Measurements from ENCODE around the gene RNF223.
"Not testable (repeated sequence)": the region's sequence is repeated elsewhere in the genome, so short reads cannot be mapped to it uniquely, and the experiment has no call there.

RNF223 gene

DNA sequence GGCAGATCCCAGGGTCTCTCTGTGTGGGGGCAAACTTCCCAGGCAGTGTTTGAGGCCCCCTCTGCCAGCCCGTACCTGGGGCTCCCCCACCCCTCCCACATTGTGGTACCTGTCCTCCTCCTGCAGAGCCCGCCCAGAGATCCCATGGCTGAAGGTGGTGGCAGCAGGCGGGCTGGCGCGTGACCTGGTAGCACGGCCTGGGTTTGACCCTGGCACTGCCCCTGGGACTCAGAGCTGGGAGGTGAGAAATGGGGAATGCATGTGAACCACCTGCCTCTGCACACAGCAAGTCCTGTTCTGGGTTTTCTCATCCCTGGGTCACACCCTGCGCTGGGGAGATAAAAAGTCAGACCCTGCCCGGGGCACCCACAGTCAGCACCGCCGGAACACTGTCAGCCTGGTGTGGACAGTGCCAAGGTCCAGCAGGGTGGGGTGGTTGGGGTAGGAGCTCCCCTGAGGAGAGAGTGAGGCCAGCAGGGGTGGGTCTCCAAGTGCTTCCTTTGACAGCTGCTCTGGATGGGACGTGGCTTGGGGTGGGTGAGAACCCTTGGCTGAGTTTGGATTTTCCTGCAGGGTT, 42.4 kb downstream of the RNF223 start:
- in situ Hi-C loops (cut with MboI; ENCODE audit: low sequenced_read_pairs): no loop called here

DNA sequence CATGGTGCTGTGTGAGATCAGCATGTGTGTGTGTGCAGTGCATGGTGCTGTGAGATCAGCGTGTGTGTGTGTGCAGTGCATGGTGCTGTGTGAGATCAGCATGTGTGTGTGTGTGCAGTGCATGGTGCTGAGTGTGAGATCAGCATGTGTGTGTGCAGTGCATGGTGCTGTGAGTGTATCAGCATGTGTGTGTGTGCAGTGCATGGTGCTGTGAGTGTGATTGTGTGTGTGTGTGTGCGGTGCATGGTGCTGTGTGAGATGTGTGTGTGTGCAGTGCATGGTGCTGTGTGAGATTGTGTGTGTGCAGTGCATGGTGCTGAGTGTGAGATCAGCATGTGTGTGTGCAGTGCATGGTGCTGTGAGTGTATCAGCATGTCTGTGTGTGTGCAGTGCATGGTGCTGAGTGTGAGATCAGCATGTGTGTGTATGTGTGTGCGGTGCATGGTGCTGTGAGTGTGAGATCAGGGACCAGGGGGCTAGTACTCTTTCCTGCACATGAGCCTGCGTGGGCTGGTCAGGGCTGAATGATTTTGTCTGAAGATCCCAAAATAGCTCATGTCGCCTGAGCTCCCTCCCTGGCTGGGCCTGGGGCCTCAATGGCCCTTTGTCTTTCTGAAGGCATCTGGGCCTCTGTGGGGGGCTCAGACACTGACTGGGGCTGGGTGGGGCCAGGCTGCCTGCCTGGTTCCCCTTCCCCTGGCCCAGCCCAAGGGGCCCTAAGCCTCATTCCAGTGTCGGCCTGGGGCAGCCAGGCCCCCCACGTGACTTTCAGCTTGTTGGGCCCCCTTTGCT, 43.0 kb downstream of the RNF223 start:
- in situ Hi-C loops (cut with MboI; ENCODE audit: low sequenced_read_pairs): not testable (repeated sequence)

DNA sequence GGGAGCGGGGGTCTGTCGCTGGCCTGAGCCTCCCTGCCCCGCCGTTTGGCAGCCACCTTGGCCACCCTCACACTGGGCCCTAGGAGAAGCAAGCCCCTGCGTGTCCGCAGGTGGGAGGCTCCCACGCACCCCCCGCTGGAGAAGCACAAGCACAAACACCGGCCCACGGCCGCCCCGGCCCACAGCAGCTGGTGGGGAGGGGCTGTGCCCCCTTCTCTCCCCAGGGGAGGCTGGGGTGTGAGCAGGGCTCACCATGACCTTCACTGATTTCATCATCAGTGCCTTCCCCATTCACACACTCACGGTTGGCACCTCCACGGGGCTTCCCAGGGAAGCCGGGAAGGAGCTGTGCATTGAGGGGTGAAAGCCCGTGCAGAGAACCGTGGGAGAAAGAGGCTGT, 46.3 kb downstream of the RNF223 start:
- in situ Hi-C loops (cut with MboI; ENCODE audit: low sequenced_read_pairs): no loop called here

GRCh38 chr1:1026599-1027413, 47.3 kb downstream of the RNF223 start:
- in situ Hi-C loops (cut with MboI; ENCODE audit: low sequenced_read_pairs): no loop called here

- in situ Hi-C loops (cut with MboI; ENCODE audit: low sequenced_read_pairs): no loop called here
These were observed 48.4 kb downstream of the RNF223 start for GRCh38 chr1:1025730-1026129.

DNA sequence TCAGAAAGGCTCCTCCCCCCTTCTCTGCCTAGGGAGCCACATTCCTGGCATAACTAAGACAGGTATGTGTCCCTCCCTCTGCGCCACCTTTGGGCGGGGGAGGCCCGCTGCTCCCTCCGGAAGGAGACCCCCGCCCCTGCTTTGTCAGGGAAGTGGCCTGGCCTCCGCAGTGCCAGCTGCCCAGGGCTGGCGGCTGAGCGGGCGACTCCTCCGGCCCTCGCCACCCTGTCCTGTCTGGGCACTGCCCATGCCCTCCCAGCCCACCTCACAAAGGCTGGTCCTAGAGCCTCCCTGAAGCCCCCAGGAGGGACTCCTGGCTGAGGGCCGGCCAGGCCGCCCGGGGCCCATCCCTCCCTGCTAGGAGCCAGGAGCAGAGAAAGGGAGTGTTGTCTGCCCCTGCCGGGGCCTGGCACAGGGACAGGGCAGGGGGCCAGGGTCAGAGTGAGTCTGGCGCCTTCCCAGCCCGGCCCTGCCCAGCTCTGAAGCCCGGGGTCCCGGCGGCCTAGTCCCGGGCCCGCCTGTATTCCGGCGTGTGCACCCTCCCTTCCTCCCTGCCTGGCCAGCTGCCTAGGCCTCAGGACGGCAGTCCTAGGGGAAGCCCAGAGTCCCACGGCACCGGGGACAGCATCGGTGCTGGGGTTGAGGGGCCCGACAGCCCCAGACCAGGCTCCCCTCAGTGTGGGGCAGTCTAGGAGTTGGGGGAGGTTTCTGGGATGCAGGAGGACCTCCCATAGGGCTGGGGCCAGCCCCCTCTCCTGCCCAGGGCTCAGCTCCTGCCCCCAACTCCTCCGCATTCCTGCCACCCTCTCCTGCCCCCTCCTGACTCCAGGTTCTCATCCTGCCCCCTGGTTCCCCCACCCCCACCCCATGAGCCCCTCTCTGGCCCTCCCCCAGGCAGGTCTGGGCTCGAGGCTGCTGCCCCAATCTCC, 49.1 kb downstream of the RNF223 start:
- in situ Hi-C loops (cut with MboI; ENCODE audit: low sequenced_read_pairs): no loop called here

DNA sequence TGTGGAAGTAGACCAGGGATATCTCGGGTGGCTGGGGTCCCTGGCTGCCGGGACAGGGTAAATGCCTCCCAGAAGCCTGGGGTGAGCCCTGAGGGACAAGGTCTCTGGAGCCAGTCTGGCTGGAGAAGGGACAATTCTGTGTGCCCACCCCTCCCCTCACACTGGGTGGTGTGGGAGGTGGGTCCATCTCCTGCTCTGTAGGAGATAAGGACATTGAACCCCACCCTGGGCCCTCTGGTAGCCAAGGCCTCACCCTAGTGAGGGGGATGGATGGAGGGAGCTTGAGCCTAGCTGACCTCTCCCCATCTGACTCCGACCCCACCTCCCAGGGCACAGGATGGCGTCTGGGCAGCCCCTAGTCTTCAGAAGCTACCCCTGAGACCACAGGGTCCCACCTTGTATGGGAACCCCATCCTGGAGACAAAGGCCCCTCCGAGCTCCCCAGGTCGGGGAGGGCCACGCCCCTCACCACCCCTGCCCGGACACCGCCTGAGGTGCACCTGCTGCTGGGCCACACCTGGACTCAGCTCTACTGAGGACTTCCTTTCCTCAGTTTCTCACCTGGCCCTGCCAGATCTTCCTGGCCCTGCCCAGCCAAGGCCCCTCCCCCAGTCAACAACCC, 49.8 kb downstream of the RNF223 start:
- in situ Hi-C loops (cut with MboI; ENCODE audit: low sequenced_read_pairs): no loop called here

DNA sequence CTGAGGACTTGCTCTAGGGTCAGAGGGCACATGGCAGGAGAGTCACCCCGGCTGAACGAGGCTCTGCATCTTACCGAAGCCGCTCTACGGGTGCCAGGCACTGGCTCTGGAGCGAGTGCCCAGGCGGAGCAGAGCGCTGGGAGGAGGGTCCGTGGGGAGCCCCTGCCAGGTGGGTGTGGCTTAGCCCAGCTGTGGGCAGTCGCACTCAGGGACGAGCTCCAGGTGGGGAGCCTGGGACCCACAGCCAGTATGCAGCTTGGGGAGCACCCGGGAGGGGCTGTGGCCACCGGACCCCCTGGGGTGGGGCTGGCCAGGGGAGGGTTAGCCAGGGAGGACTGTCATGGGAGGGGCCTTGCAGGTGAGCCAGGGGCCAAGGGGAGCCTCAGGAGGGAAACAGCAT, 50.4 kb downstream of the RNF223 start:
- in situ Hi-C loops (cut with MboI; ENCODE audit: low sequenced_read_pairs): no loop called here

DNA sequence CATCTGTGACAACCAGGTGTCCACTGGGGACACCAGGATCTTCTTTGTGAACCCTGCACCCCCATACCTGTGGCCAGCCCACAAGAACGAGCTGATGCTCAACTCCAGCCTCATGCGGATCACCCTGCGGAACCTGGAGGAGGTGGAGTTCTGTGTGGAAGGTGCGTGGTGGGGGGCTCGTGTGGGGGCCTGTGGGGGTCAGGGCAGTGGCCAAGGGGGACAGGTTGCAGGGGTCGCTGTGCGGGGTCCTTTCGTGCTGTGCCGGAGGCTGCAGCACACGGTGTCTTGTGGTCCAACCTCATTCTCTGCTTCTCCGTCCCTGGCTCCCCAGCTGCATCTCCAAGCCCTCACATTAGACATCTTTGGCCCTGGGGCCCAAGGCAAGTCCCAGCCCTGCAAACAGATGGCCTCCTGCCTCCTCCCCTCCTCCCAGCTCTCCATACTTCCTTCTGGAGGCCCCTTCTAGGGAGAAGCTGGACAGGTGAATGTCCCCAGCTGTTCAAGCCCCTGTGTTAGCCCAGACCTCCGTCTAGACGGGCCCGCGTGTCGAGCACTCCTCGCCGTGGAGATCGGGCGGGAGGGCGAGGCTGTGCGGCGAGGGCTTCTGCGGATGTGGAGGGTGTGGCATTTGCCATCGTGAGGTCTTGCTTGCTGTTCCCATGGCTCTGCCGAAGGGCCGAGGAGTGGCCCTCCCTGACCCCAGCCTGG, 51.6 kb downstream of the RNF223 start:
- in situ Hi-C loops (cut with MboI; ENCODE audit: low sequenced_read_pairs): no loop called here

DNA sequence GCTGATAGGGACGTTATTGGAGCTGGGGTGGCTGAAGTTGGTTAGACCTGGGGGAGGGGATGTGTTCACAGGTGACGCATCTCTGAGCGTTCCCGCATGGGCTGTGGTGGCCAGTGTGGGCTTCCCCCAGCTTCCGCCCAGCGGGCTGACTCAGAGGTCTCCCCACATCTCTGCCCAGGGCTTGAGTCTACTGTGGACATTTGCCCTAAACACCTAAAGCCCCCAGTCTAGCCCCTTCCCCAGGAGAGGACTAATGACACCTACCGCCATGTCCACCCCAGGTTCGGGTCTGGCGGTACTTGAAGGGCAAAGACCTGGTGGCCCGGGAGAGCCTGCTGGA, 52.2 kb downstream of the RNF223 start:
- in situ Hi-C loops (cut with MboI; ENCODE audit: low sequenced_read_pairs): no loop called here

DNA sequence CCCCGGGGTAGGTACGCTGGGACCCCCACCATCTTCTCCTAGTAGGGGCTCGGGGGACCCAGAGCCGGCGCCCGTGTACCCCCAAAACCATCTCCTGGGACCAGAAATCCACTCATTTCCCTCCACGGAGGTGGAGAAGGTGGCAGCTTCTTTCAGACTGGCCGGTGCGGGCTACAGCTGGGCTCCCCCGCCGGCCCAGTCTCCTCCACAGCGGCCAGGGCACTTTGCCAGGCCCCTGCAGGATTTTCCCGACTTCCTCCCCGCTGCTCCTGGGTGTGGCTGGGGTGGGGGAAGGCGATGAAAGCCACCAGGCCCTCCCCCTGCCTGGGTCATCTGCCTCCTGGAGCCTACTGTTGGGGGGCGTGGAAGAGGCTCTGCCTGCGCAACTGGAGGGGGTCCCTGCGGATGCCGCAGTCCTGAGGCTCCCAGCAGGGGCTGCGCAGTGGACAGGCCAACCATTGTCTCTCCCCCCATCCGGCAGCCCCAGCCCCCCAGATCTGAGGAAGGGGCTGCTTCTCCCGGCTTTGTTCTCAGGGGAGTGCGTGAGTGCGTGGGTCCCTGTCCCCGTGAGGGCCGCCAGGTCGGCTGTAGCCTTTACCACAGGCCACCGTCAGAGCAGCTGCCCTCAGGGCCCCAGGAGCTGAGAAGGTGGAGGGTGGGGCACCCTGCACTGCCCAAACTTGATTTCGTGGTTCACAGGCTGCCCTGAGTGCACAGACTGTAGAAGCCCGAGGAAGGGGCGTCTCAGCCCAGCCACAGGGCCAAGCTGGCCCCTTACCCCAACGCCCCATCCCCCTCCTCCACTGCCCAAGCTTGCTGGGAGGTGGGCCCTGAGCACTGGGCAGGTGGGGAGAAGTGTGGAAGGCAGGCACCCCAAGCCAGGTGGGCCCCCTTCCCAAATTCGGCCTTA, 52.8 kb downstream of the RNF223 start:
- in situ Hi-C loops (cut with MboI; ENCODE audit: low sequenced_read_pairs): no loop called here
